ENCODE measurements around the gene GIT2.

The GIT2 gene

DNA sequence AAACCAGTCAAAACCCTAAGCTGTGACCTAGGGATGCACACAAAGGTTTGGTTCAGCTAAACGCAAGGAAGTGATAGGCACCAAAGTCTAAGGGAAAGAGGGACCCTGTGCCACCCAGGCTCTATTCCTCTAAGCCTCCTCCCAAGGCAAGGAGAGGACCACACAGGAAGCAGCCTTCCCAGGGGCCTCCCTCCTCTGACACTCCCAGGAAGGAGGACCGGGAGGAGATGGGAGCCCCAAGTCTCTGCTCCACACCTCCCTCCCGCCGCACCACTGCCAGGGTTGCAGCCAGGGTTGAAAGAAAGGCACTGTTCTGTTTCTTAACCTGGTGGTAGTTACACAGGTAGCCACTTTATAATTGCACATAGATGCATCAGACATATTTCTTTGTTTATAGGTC lies 74.2 kb downstream of the GIT2 start:
- no peak for FAIRE-seq
- no peak for DNase-seq (ENCODE audit: insufficient read length, low spot score)
- TF ChIP-seq POLR2A (IDR thresholded peaks at IDR 0.05; ENCODE audit: low read depth, low read length) = no peak

DNA sequence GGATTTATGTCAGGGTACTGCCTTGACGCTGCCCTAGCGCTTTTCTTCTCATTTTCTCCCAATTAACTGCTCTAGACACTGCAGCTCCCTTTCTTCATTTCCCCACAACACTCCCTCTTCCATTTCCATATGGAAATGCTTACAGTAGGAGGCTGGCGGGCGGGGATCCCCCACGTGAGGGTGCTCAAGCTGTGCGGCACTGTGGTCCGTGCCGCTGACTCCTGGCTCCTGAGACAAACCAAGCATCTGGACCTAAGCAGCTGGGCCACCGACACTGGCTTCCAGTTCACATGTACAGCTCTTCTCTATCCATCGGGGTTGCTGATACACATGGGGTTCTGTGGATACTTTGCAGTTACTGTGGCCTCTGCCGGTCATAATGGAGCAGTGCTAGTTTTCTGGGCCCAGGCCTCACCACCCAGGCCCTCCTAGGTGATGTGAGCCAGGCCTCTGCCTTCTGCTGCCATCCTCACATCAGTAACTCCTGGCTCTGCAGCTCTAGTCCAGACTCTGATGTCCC lies 75.8 kb downstream of the GIT2 start:
- DNase-seq (ENCODE audit: insufficient read length, low spot score) (no peak), FAIRE-seq (no peak)
- no peak for TF ChIP-seq POLR2A (IDR thresholded peaks at IDR 0.05; ENCODE audit: low read depth, low read length)

- TF ChIP-seq POLR2A (IDR thresholded peaks at IDR 0.05; ENCODE audit: low read depth, low read length) = no peak
- DNase-seq (ENCODE audit: insufficient read length, low spot score) (no peak), FAIRE-seq (no peak)
Observed at GRCh38 chr12:109919456-109919855, 76.7 kb downstream of the GIT2 start.

GRCh38 chr12:109916045-109916444 lies 80.1 kb downstream of the GIT2 start:
- TF ChIP-seq POLR2A (IDR thresholded peaks at IDR 0.05; ENCODE audit: low read depth, low read length) = no peak
- DNase-seq (ENCODE audit: insufficient read length, low spot score) (no peak), FAIRE-seq (no peak)

GRCh38 chr12:109915171-109916040 lies 80.8 kb downstream of the GIT2 start:
- no peak for TF ChIP-seq POLR2A (IDR thresholded peaks at IDR 0.05; ENCODE audit: low read depth, low read length)
- DNase-seq (ENCODE audit: insufficient read length, low spot score) (no peak), FAIRE-seq (no peak)

- DNase-seq (ENCODE audit: insufficient read length, low spot score) = no peak
- TF ChIP-seq POLR2A (IDR thresholded peaks at IDR 0.05; ENCODE audit: low read depth, low read length) = no peak
Observed at GRCh38 chr12:109914461-109914860, 81.7 kb downstream of the GIT2 start.

DNA sequence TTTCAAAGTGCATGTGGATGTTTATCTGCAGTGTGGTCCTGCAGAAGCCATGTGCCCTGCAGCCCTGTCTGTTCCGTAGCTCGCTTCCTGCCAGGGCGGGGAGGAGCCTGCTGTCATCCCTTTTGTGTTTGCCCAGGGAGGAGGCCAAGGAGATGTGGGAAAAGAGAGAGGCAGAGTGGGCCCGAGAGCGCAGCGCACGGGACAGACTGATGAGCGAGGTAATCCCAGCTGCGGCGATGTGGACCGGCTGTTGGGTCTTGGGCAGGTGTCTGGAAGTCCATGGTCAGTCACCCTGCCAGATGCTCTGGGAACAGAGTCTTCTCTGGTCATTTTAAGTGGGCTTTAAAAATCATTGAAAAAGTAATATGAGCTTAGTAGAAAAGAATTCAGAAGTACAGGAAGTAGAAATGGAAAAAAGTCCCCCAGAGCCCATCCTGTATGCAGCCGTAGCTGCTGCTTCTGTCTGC lies 83.3 kb downstream of the GIT2 start:
- no peak for TF ChIP-seq POLR2A (IDR thresholded peaks at IDR 0.05; ENCODE audit: low read depth, low read length)

More at GRCh38 chr12:109914461-109914860, 81.7 kb downstream of the GIT2 start:
- no peak for FAIRE-seq

DNA sequence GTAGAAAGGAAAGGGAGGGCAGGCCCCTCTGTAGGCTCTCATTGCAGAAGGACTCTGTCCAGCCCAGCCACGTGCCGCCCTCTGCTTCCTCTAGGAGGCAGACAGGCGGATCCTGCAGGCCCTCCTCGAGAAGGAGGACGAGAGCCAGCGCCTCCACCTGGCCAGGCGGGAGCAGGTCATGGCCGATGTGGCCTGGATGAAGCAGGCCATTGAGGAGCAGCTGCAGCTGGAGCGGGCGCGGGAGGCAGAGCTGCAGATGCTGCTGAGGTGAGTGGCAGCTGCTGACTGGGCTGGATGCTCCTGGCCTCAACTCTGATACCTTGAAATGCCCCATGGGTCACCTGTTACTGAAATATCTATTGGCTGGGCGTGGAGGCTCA lies 85.2 kb downstream of the GIT2 start:
- TF ChIP-seq POLR2A (IDR thresholded peaks at IDR 0.05; ENCODE audit: low read depth, low read length) = no peak
- DNase-seq (ENCODE audit: insufficient read length, low spot score) = peak; percentile 82
- FAIRE-seq = no peak

More for the DNA sequence above, 83.3 kb downstream of the GIT2 start:
- DNase-seq (ENCODE audit: insufficient read length, low spot score) (no peak), FAIRE-seq (no peak)

GRCh38 chr12:109910254-109910968 lies 85.8 kb downstream of the GIT2 start:
- FAIRE-seq = no peak
- TF ChIP-seq POLR2A (IDR thresholded peaks at IDR 0.05; ENCODE audit: low read depth, low read length) = no peak

DNA sequence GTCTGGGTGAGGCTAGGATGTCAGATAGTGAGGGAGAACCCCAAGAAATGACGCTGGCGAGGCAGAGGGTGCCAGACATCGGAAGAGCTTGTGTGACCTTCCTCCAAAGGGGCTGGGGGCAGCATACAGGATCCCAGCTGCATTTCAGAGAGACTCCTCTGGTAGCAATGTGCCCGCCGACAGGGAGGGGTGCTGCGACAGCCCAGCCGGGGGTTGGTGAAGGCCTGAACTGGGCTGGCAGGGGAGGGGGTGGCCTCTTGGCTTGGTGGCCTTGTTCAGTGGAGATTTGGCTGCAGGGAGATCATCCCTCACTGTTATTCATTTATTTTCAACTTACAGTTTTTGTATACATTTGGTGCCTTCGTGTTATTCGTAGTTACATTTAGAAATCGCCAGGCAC lies 90.9 kb downstream of the GIT2 start:
- DNase-seq (ENCODE audit: insufficient read length, low spot score) = no peak
- no peak for FAIRE-seq
- TF ChIP-seq POLR2A (IDR thresholded peaks at IDR 0.05; ENCODE audit: low read depth, low read length) = no peak

More at GRCh38 chr12:109910254-109910968, 85.8 kb downstream of the GIT2 start:
- no peak for DNase-seq (ENCODE audit: insufficient read length, low spot score)

DNA sequence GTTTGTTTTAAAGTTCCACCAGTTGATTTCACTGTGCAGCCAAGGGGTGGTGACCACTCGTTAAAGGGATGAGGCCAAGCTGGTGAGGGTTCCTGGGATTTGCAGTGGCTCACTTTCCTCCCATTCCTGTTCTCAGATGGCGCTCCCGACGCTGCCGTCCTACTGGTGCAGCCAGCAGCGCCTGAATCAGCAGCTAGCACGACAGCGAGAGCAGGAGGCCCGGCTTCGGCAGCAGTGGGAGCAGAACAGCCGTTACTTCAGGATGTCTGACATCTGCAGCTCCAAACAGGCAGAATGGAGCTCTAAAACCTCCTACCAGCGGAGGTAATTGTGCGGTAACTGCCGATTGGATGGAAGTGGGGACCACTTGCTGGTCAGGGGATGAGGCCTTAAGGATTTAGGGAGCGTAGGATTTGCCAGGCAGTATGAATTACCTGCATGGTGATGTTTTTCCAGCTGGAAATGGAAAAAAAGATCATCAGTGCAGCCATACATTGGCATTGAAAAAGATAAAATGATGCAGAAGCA lies 93.2 kb downstream of the GIT2 start:
- DNase-seq (ENCODE audit: insufficient read length, low spot score) (no peak), FAIRE-seq (no peak)
- TF ChIP-seq POLR2A (IDR thresholded peaks at IDR 0.05; ENCODE audit: low read depth, low read length) = no peak

DNA sequence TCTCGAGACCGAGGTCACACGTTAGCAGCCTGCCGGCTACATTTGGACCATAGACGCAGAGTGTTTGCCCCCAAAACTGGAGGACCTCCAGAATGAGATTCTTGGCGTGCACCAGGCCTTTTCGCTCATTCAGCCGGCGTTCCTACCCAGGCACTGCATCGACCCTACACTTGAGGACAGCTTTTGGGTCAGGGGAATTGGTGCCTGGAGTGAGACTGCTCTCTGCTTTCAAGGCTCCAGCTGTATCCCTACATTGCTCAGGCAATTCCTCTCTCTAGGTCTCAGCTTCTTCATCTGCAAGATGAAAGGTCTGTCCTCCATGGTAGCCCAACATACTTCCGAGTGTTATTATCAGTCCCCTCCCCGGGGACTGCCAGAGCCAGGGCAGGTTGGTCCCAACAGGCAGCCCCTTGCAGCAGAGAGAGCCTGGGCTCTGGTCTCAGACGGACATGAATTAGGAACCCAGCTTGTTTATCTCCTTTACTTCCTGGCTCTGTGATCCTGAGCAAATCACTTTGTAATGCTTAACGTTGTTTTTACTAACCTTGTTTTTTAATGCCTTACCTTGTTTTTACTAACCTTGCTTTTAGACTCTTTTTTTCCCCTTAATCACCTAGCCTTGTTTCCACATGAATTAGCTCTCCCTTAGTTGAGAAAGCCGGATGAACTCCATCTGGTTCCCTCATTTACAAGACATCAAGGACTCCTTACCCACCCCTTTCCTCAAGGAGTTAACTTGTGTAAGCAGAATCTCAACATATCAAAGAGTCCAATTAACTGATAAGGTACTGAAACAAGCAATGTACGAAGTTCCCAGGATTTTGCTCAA lies 95.2 kb downstream of the GIT2 start:
- FAIRE-seq (no peak), DNase-seq (ENCODE audit: insufficient read length, low spot score) (peak; percentile 33)
- no peak for TF ChIP-seq POLR2A (IDR thresholded peaks at IDR 0.05; ENCODE audit: low read depth, low read length)
